ENCODE results near the gene CNIH1. TPM values are rescaled to one million over a fixed set of nuclear protein-coding genes. Genes with fewer than 3 reads are reported as not detected.

CNIH1 gene
- total and polyA plus RNA-seq, 2 of the 13 experiments (the other 11 are each of a cell fraction or from before 2014, with no cell fraction given) = 166 to 421 TPM

GRCh38 chr14:54451121-54451601, 10.0 kb upstream of the CNIH1 start (continued):
- 0 out of 2 replicates have a peak, but pooled peaks have one; percentile 13 for TF ChIP-seq ZNF770 (CRISPR knock-in tag; IDR thresholded peaks at IDR 0.05)
- TF ChIP-seq, protein P1, sequence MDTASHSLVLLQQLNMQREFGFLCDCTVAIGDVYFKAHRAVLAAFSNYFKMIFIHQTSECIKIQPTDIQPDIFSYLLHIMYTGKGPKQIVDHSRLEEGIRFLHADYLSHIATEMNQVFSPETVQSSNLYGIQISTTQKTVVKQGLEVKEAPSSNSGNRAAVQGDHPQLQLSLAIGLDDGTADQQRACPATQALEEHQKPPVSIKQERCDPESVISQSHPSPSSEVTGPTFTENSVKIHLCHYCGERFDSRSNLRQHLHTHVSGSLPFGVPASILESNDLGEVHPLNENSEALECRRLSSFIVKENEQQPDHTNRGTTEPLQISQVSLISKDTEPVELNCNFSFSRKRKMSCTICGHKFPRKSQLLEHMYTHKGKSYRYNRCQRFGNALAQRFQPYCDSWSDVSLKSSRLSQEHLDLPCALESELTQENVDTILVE (CRISPR knock-in tag; IDR thresholded peaks at IDR 0.05) = peak; percentile 17; the same call in 1 of the 2 replicates
- TF ChIP-seq POLR2AphosphoS2 (IDR thresholded peaks at IDR 0.05; ENCODE audit: low read depth, low read length) = no peak
- TF ChIP-seq ZNF281 (CRISPR knock-in tag; IDR thresholded peaks at IDR 0.05; ENCODE audit: borderline replicate concordance) = no peak; the same call in 1 of the 2 replicates
- TF ChIP-seq ARNTL (CRISPR knock-in tag; IDR thresholded peaks at IDR 0.05) = 0 out of 2 replicates have a peak, but pooled peaks have one; percentile 31
- no peak for TF ChIP-seq ZNF503 (CRISPR knock-in tag; IDR thresholded peaks at IDR 0.05)
- TF ChIP-seq ZNF7 (CRISPR knock-in tag; IDR thresholded peaks at IDR 0.05) = no peak
- no peak for TF ChIP-seq ATAD3A (CRISPR knock-in tag; IDR thresholded peaks at IDR 0.05)
- TF ChIP-seq, protein P2, sequence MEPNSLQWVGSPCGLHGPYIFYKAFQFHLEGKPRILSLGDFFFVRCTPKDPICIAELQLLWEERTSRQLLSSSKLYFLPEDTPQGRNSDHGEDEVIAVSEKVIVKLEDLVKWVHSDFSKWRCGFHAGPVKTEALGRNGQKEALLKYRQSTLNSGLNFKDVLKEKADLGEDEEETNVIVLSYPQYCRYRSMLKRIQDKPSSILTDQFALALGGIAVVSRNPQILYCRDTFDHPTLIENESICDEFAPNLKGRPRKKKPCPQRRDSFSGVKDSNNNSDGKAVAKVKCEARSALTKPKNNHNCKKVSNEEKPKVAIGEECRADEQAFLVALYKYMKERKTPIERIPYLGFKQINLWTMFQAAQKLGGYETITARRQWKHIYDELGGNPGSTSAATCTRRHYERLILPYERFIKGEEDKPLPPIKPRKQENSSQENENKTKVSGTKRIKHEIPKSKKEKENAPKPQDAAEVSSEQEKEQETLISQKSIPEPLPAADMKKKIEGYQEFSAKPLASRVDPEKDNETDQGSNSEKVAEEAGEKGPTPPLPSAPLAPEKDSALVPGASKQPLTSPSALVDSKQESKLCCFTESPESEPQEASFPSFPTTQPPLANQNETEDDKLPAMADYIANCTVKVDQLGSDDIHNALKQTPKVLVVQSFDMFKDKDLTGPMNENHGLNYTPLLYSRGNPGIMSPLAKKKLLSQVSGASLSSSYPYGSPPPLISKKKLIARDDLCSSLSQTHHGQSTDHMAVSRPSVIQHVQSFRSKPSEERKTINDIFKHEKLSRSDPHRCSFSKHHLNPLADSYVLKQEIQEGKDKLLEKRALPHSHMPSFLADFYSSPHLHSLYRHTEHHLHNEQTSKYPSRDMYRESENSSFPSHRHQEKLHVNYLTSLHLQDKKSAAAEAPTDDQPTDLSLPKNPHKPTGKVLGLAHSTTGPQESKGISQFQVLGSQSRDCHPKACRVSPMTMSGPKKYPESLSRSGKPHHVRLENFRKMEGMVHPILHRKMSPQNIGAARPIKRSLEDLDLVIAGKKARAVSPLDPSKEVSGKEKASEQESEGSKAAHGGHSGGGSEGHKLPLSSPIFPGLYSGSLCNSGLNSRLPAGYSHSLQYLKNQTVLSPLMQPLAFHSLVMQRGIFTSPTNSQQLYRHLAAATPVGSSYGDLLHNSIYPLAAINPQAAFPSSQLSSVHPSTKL (CRISPR knock-in tag; IDR thresholded peaks at IDR 0.05) = peak; percentile 37; the same call in 1 of the 2 replicates
- TF ChIP-seq PBX2 (CRISPR knock-in tag; IDR thresholded peaks at IDR 0.05) = peak; percentile 90
- TF ChIP-seq SOX5 (CRISPR knock-in tag; IDR thresholded peaks at IDR 0.05; ENCODE audit: borderline replicate concordance) = peak; percentile 38; the same call in 1 of the 2 replicates
- peak; percentile 82 for TF ChIP-seq NFYB (CRISPR knock-in tag; IDR thresholded peaks at IDR 0.05)
- TF ChIP-seq, protein P3, sequence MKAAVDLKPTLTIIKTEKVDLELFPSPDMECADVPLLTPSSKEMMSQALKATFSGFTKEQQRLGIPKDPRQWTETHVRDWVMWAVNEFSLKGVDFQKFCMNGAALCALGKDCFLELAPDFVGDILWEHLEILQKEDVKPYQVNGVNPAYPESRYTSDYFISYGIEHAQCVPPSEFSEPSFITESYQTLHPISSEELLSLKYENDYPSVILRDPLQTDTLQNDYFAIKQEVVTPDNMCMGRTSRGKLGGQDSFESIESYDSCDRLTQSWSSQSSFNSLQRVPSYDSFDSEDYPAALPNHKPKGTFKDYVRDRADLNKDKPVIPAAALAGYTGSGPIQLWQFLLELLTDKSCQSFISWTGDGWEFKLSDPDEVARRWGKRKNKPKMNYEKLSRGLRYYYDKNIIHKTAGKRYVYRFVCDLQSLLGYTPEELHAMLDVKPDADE (CRISPR knock-in tag; IDR thresholded peaks at IDR 0.05) = no peak
- TF ChIP-seq TBX2 (CRISPR knock-in tag; IDR thresholded peaks at IDR 0.05; ENCODE audit: borderline replicate concordance) = peak; percentile 42; the same call in 1 of the 2 replicates
- TF ChIP-seq ZSCAN31 (CRISPR knock-in tag; IDR thresholded peaks at IDR 0.05; ENCODE audit: low read depth) = no peak

Data from HepG2 (cell line).